Mesenchymal stem cell (in vitro differentiated cells and primary cell): Measurements from ENCODE around the gene LPAR6.

ENCODE experiments used
- DNase-seq: peaks from one replicate; pipeline ENCODE4 v3.0.0-alpha.2; 2013
- H2AFZ ChIP-seq: one replicate; pipeline ENCODE4 v1.6.1; 2013; ENCODE audit warnings: low read depth, mild to moderate bottlenecking, control low read depth, inconsistent platforms, low read length, moderate library complexity
- H2AK5ac ChIP-seq: 2 replicates; pipeline ENCODE4 v1.6.1; 2013; ENCODE audit warnings: low read length, moderate library complexity, mild to moderate bottlenecking, inconsistent platforms; ENCODE audit not compliant: severe bottlenecking
- H2BK120ac ChIP-seq: one replicate; pipeline ENCODE4 v1.6.1; 2013; ENCODE audit warnings: low read depth, mild to moderate bottlenecking, inconsistent platforms, low read length, moderate library complexity
- H2BK12ac ChIP-seq, 2 experiments: one replicate each; pipeline ENCODE4 v1.6.1; 2013; ENCODE audit warnings: inconsistent platforms in 2 of 2, low read length in 2 of 2, mild to moderate bottlenecking in 2 of 2, moderate library complexity in 2 of 2, control low read depth in 1 of 2
- H2BK15ac ChIP-seq: one replicate; pipeline ENCODE4 v1.6.1; 2013; ENCODE audit warnings: mild to moderate bottlenecking, low read depth, inconsistent platforms; ENCODE audit not compliant: poor library complexity, severe bottlenecking
- H2BK5ac ChIP-seq: 2 replicates; pipeline ENCODE4 v1.6.1; 2013; ENCODE audit warnings: low read depth, mild to moderate bottlenecking, low read length, control low read depth, inconsistent platforms; ENCODE audit not compliant: poor library complexity, severe bottlenecking
- H3K14ac ChIP-seq, 2 experiments: one replicate each; pipeline ENCODE4 v1.6.1; 2013; ENCODE audit warnings: inconsistent platforms in 2 of 2, low read length in 2 of 2, control low read depth in 1 of 2, mild to moderate bottlenecking in 1 of 2, moderate library complexity in 1 of 2
- H3K18ac ChIP-seq, 2 experiments: one replicate each; pipeline ENCODE4 v1.6.1; 2013; ENCODE audit warnings: inconsistent platforms in 2 of 2, low read length in 2 of 2, control low read depth in 1 of 2, low read depth in 1 of 2, mild to moderate bottlenecking in 1 of 2
- H3K23ac ChIP-seq, 2 experiments: one replicate each; pipeline ENCODE4 v1.6.1; 2013; ENCODE audit warnings: inconsistent platforms in 2 of 2, low read length in 2 of 2, mild to moderate bottlenecking in 2 of 2, moderate library complexity in 2 of 2, control low read depth in 1 of 2
- H3K27ac ChIP-seq: 2 replicates; pipeline ENCODE4 v1.5.1; 2013; ENCODE audit warnings: mild to moderate bottlenecking, moderate library complexity, low read length, control low read depth, inconsistent platforms; ENCODE audit not compliant: poor library complexity, severe bottlenecking
- H3K27me3 ChIP-seq, 2 experiments: 2 replicates each; pipeline versions ENCODE4 v1.6.1 to v1.7.0; 2013; ENCODE audit warnings: low read length in 2 of 2, mild to moderate bottlenecking in 2 of 2, moderate library complexity in 2 of 2, control low read depth in 1 of 2, inconsistent platforms in 1 of 2; ENCODE audit not compliant: control insufficient read depth in 1 of 2, insufficient read depth in 1 of 2
- H3K36me3 ChIP-seq, 2 experiments: 2 replicates each; pipeline versions ENCODE4 v1.6.1 to v1.7.0; 2013; ENCODE audit warnings: low read length in 2 of 2, control low read depth in 1 of 2, inconsistent platforms in 1 of 2, low read depth in 1 of 2, mild to moderate bottlenecking in 1 of 2; ENCODE audit not compliant: insufficient read depth in 2 of 2, control insufficient read depth in 1 of 2
- H3K4ac ChIP-seq, 2 experiments: one replicate each; pipeline ENCODE4 v1.6.1; 2013; ENCODE audit warnings: inconsistent platforms in 2 of 2, low read length in 2 of 2, mild to moderate bottlenecking in 2 of 2, moderate library complexity in 2 of 2, control low read depth in 1 of 2, low read depth in 1 of 2
- H3K4me1 ChIP-seq: 2 replicates; pipeline ENCODE4 v1.6.1; 2013; ENCODE audit warnings: low read depth, low read length, control low read depth; ENCODE audit not compliant: control insufficient read depth, insufficient read depth
- H3K4me2 ChIP-seq: 2 replicates; pipeline ENCODE4 v1.6.1; 2013; ENCODE audit warnings: low read length, mild to moderate bottlenecking, inconsistent platforms; ENCODE audit not compliant: poor library complexity, severe bottlenecking
- H3K4me3 ChIP-seq, 2 experiments: 2 replicates each; pipeline versions ENCODE4 v1.5.1 to v1.7.0; 2013; ENCODE audit warnings: low read length in 2 of 2, mild to moderate bottlenecking in 2 of 2, control low read depth in 1 of 2, low read depth in 1 of 2; ENCODE audit not compliant: insufficient read depth in 1 of 2
- H3K79me1 ChIP-seq: replicated peaks from 2 replicates; pipeline ENCODE4 v1.6.1; 2013; ENCODE audit warnings: mild to moderate bottlenecking, control low read depth, low read length, inconsistent platforms; ENCODE audit not compliant: poor library complexity, severe bottlenecking
- H3K9ac ChIP-seq: 2 replicates; pipeline ENCODE4 v1.7.0; 2013; ENCODE audit warnings: mild to moderate bottlenecking, low read length, moderate library complexity
- H3K9me3 ChIP-seq: 2 replicates; pipeline ENCODE4 v1.7.0; 2013; ENCODE audit warnings: mild to moderate bottlenecking, low read length; ENCODE audit not compliant: control insufficient read depth
- H4K8ac ChIP-seq: one replicate; pipeline ENCODE4 v1.6.1; 2013; ENCODE audit warnings: inconsistent platforms, mild to moderate bottlenecking, low read length, moderate library complexity
- H4K91ac ChIP-seq: one replicate; pipeline ENCODE4 v1.6.1; 2013; ENCODE audit warnings: mild to moderate bottlenecking, low read length, inconsistent platforms
- WGBS: methylation state at CpG from one replicate; pipeline ENCODE4 v1.1.7; 2013; ENCODE audit warnings: mixed read lengths; 5-methylcytosine and 5-hydroxymethylcytosine counted together

LPAR6 gene

GRCh38 chr13:48393030-48393697 lies 19.7 kb downstream of the LPAR6 start:
- Histone ChIP-seq H3K4me1 (no peaks in the 10 kb centered on the region), H3K23ac (no peak overlapping the region), H3K14ac (no peak overlapping the region), H4K8ac (no peak overlapping the region), H2BK12ac (no peak overlapping the region), H2AK5ac (no peak overlapping the region), H3K27ac (no peak overlapping the region), H2AFZ (no peak overlapping the region), H3K4me3 (no peak overlapping the region), H3K4me2 (no peak overlapping the region), H2BK120ac (no peak overlapping the region), H3K4ac (no peak overlapping the region), H3K18ac (no peak overlapping the region), H3K27me3 (no peaks in the 10 kb centered on the region), H3K79me1 (peaks cover 14% of the 10 kb centered on the region), H3K9me3 (peaks cover 11% of the 10 kb centered on the region), H4K91ac (no peak overlapping the region), H2BK15ac (no peak overlapping the region), H3K36me3 (peaks cover 12 to 20% of the 10 kb centered on the region in 2 experiments), H2BK5ac (no peak overlapping the region), H3K9ac (no peak overlapping the region)
- WGBS: 71% methylated on average over 1 of the region's 3 CpGs
- peak; percentile 53 for DNase-seq

- H3K9ac ChIP-seq: no peak overlapping the region
- no peak overlapping the region for H2BK5ac ChIP-seq
- H4K91ac ChIP-seq: no peak overlapping the region
- H3K14ac ChIP-seq: no peak overlapping the region
- peaks cover 11% of the 10 kb centered on the region for H3K9me3 ChIP-seq
- peaks cover 12 to 27% of the 10 kb centered on the region in 2 experiments for H3K36me3 ChIP-seq
- no peak overlapping the region for H3K27ac ChIP-seq
- no peak overlapping the region for H3K18ac ChIP-seq
- no peak overlapping the region for H3K4me2 ChIP-seq
- 93% methylated on average over 3 of the region's 3 CpGs for WGBS
- H3K4me3 ChIP-seq: no peak overlapping the region
- H3K79me1 ChIP-seq: peaks cover 16% of the 10 kb centered on the region
- no peak overlapping the region for H2BK12ac ChIP-seq
- no peak for DNase-seq
- H4K8ac ChIP-seq: no peak overlapping the region
- H3K23ac ChIP-seq: no peak overlapping the region
- H2AK5ac ChIP-seq: no peak overlapping the region
- no peak overlapping the region for H3K4ac ChIP-seq
- H2BK120ac ChIP-seq: no peak overlapping the region
- H2AFZ ChIP-seq: no peak overlapping the region
- H2BK15ac ChIP-seq: no peak overlapping the region
- no peaks in the 10 kb centered on the region for H3K4me1 ChIP-seq
- no peaks in the 10 kb centered on the region for H3K27me3 ChIP-seq
Observed at GRCh38 chr13:48391257-48391656, 21.7 kb downstream of the LPAR6 start.

GRCh38 chr13:48386816-48387215 lies 26.1 kb downstream of the LPAR6 start:
- no peak overlapping the region for H3K18ac ChIP-seq
- no peaks in the 10 kb centered on the region for H3K4me1 ChIP-seq
- no peak overlapping the region for H2AK5ac ChIP-seq
- no peak overlapping the region for H3K14ac ChIP-seq
- no peak overlapping the region for H3K4ac ChIP-seq
- no peak overlapping the region for H3K4me3 ChIP-seq
- H3K9ac ChIP-seq: no peak overlapping the region
- no peak overlapping the region for H2BK5ac ChIP-seq
- H3K4me2 ChIP-seq: no peak overlapping the region
- H4K8ac ChIP-seq: no peak overlapping the region
- 100% methylated on average over 8 of the region's 8 CpGs for WGBS
- H3K36me3 ChIP-seq: peaks cover 0 to 26% of the 10 kb centered on the region in 2 experiments
- no peak overlapping the region for H4K91ac ChIP-seq
- peaks cover 11% of the 10 kb centered on the region for H3K79me1 ChIP-seq
- H2BK15ac ChIP-seq: no peak overlapping the region
- no peak overlapping the region for H2BK120ac ChIP-seq
- H3K27ac ChIP-seq: no peak overlapping the region
- DNase-seq: no peak
- peaks cover 3% of the 10 kb centered on the region for H3K9me3 ChIP-seq
- H3K23ac ChIP-seq: no peak overlapping the region
- H2AFZ ChIP-seq: no peak overlapping the region
- no peaks in the 10 kb centered on the region for H3K27me3 ChIP-seq
- H2BK12ac ChIP-seq: no peak overlapping the region

- H3K4ac ChIP-seq: no peak overlapping the region
- H3K4me1 ChIP-seq: no peaks in the 10 kb centered on the region
- H3K23ac ChIP-seq: no peak overlapping the region
- H3K27ac ChIP-seq: no peak overlapping the region
- WGBS: no CpG with 5 or more reads among the region's 2 CpGs
- H4K91ac ChIP-seq: no peak overlapping the region
- peaks cover 4 to 39% of the 10 kb centered on the region in 2 experiments for H3K36me3 ChIP-seq
- no peaks in the 10 kb centered on the region for H3K27me3 ChIP-seq
- no peak overlapping the region for H3K9ac ChIP-seq
- H3K4me3 ChIP-seq: no peak overlapping the region
- H2BK15ac ChIP-seq: no peak overlapping the region
- no peak overlapping the region for H3K14ac ChIP-seq
- no peak overlapping the region for H2BK12ac ChIP-seq
- H2BK120ac ChIP-seq: no peak overlapping the region
- H3K4me2 ChIP-seq: no peak overlapping the region
- no peak overlapping the region for H4K8ac ChIP-seq
- no peak overlapping the region for H2BK5ac ChIP-seq
- no peak for DNase-seq
- H2AK5ac ChIP-seq: no peak overlapping the region
- no peaks in the 10 kb centered on the region for H3K9me3 ChIP-seq
- H3K18ac ChIP-seq: no peak overlapping the region
- no peak overlapping the region for H2AFZ ChIP-seq
- peaks cover 6% of the 10 kb centered on the region for H3K79me1 ChIP-seq
Observed at GRCh38 chr13:48383384-48383783, 29.5 kb downstream of the LPAR6 start.
